HepG2 (cell line): ENCODE measurements around the gene MYO5A. TPM values are rescaled to one million over a fixed set of nuclear protein-coding genes. Genes with fewer than 3 reads are reported as not detected.
A peak's percentile ranks its signal among the peaks of the same experiment; 100 is the strongest.

Experiments used
- DPF2 ChIP-seq: sonication (generic); formaldehyde crosslinking; IDR thresholded peaks from 2 replicates; pipeline ENCODE4 v1.4.0; 2020; ENCODE audit warnings: mild to moderate bottlenecking, low read depth, missing genetic modification reagents, borderline replicate concordance
- GRHL1 ChIP-seq: sonication (generic); formaldehyde crosslinking; conservative IDR thresholded peaks from 2 replicates; pipeline ENCODE4 v1.8.0; 2022; ENCODE audit warnings: missing genetic modification reagents
- HNRNPH1 ChIP-seq: fragments of 200-400 bp; formaldehyde crosslinking; optimal IDR thresholded peaks from 2 replicates; pipeline ENCODE3; 2017; ENCODE audit warnings: mild to moderate bottlenecking, low read depth, low read length
- KLF12 ChIP-seq: sonication (generic); formaldehyde crosslinking; IDR thresholded peaks from 2 replicates; pipeline ENCODE4 v1.4.0; 2020; ENCODE audit warnings: missing genetic modification reagents, borderline replicate concordance
- MAZ ChIP-seq, 2 experiments: sonication (generic) in 1 of 2; formaldehyde crosslinking in 1 of 2; IDR thresholded peaks; 2 replicates each; pipeline versions ENCODE4 v1.5.0 to v1.6.1; 2012 to 2020; ENCODE audit warnings: low read depth in 2 of 2, mild to moderate bottlenecking in 2 of 2, borderline replicate concordance in 1 of 2, improper control_type of control experiment in 1 of 2, low read length in 1 of 2, missing genetic modification reagents in 1 of 2, moderate library complexity in 1 of 2
- PITX1 ChIP-seq: sonication (generic); formaldehyde crosslinking; IDR thresholded peaks from 2 replicates; pipeline ENCODE4 v1.5.1; 2020; ENCODE audit warnings: mild to moderate bottlenecking, missing genetic modification reagents
- SIN3A ChIP-seq: IDR thresholded peaks from 2 replicates; pipeline ENCODE4 v1.6.1; 2011; ENCODE audit warnings: low read depth, mild to moderate bottlenecking, control low read depth, low read length, borderline replicate concordance
- SMYD3 ChIP-seq: sonication (generic); formaldehyde crosslinking; IDR thresholded peaks from 2 replicates; pipeline ENCODE4 v1.8.1; 2023; ENCODE audit warnings: mild to moderate bottlenecking, missing genetic modification reagents
- YEATS2 ChIP-seq: sonication (generic); formaldehyde crosslinking; IDR thresholded peaks from 2 replicates; pipeline ENCODE4 v1.4.0; 2020; ENCODE audit warnings: missing genetic modification reagents, borderline replicate concordance
- ZNF232 ChIP-seq: sonication (generic); formaldehyde crosslinking; IDR thresholded peaks from 2 replicates; pipeline ENCODE4 v1.4.0; 2020; ENCODE audit warnings: missing genetic modification reagents, borderline replicate concordance
- ZNF260 ChIP-seq: sonication (generic); formaldehyde crosslinking; IDR thresholded peaks from 2 replicates; pipeline ENCODE4 v1.4.0; 2020; ENCODE audit warnings: missing genetic modification reagents, low read depth, mild to moderate bottlenecking, borderline replicate concordance
- ZNF264 ChIP-seq: sonication (generic); formaldehyde crosslinking; IDR thresholded peaks from 2 replicates; pipeline ENCODE4 v1.4.0; 2020; ENCODE audit warnings: missing genetic modification reagents
- ZNF790 ChIP-seq: sonication (generic); formaldehyde crosslinking; IDR thresholded peaks from 2 replicates; pipeline ENCODE4 v1.8.0; 2022; ENCODE audit warnings: missing genetic modification reagents, mild to moderate bottlenecking, borderline replicate concordance
- ZSCAN20 ChIP-seq: sonication (generic); formaldehyde crosslinking; IDR thresholded peaks from 2 replicates; pipeline ENCODE4 v1.4.0; 2020; ENCODE audit warnings: missing genetic modification reagents, mild to moderate bottlenecking, borderline replicate concordance
- ZSCAN21 ChIP-seq: sonication (generic); formaldehyde crosslinking; IDR thresholded peaks from 2 replicates; pipeline ENCODE4 v1.8.0; 2022; ENCODE audit warnings: mild to moderate bottlenecking, missing genetic modification reagents, moderate library complexity, borderline replicate concordance
- polyA plus RNA-seq, 8 experiments: library from polyadenylated mRNA; depleted of rRNA in 3 of 8; stranded (reverse) in 7 of 8; unstranded in 1 of 8; fragments of >200 nt; fragmentation: Illumina TruSeq in 4 of 8; extraction: Trizol in 4 of 8; gene quantifications; 2 replicates each; pipeline versions ENCODE4 v1.2.1 to v1.2.3, GENCODE V29; 2011 to 2016; ENCODE audit warnings: low read depth in 4 of 8, missing spikeins in 1 of 8, mixed read lengths in 1 of 8; ENCODE audit not compliant: insufficient read depth in 1 of 8
- total RNA-seq, 5 experiments: library from RNA; depleted of rRNA; stranded (reverse); fragments of >200 nt; fragmentation: Illumina TruSeq; extraction: Trizol; gene quantifications; 2 replicates each; pipeline ENCODE4 v1.2.3, GENCODE V29; 2016; ENCODE audit warnings: low read depth in 1 of 5
- TF ChIP-seq, protein P1 (sequence below): sonication (generic); formaldehyde crosslinking; IDR thresholded peaks from 2 replicates; pipeline ENCODE4 v1.5.1; 2020; ENCODE audit warnings: mild to moderate bottlenecking, missing genetic modification reagents, moderate library complexity
- TF ChIP-seq, protein P2 (sequence below): sonication (generic); formaldehyde crosslinking; conservative IDR thresholded peaks from 2 replicates; pipeline ENCODE4 v1.4.0; 2020; ENCODE audit warnings: missing genetic modification reagents
- TF ChIP-seq, protein P3 (sequence below): sonication (generic); formaldehyde crosslinking; IDR thresholded peaks from 2 replicates; pipeline ENCODE4 v1.9.0; 2021; ENCODE audit warnings: missing genetic modification reagents, mild to moderate bottlenecking, borderline replicate concordance

The MYO5A gene
- total and polyA plus RNA-seq, 2 of the 13 experiments (the other 11 are each of a cell fraction or from before 2014, with no cell fraction given): 2.8 to 4.8 TPM

- TF ChIP-seq PITX1 (CRISPR knock-in tag): peak; percentile 51; the same call in 1 of the 2 replicates
- peak; percentile 83 for TF ChIP-seq KLF12 (CRISPR knock-in tag)
- TF ChIP-seq SIN3A: peak; percentile 57; the same call in 1 of the 2 replicates
- peak; percentile 90; the same call in 1 of the 2 replicates for TF ChIP-seq ZNF264 (CRISPR knock-in tag)
- TF ChIP-seq GRHL1 (CRISPR knock-in tag): no peak
- TF ChIP-seq DPF2: no peak
- TF ChIP-seq, protein P1, sequence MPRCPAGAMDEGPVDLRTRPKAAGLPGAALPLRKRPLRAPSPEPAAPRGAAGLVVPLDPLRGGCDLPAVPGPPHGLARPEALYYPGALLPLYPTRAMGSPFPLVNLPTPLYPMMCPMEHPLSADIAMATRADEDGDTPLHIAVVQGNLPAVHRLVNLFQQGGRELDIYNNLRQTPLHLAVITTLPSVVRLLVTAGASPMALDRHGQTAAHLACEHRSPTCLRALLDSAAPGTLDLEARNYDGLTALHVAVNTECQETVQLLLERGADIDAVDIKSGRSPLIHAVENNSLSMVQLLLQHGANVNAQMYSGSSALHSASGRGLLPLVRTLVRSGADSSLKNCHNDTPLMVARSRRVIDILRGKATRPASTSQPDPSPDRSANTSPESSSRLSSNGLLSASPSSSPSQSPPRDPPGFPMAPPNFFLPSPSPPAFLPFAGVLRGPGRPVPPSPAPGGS (CRISPR knock-in tag): peak; percentile 80; the same call in 1 of the 2 replicates
- TF ChIP-seq YEATS2 (CRISPR knock-in tag): peak; percentile 83
- no peak for TF ChIP-seq ZNF260
- TF ChIP-seq ZNF790 (CRISPR knock-in tag): peak; percentile 79; the same call in 1 of the 2 replicates
- peak; percentile 93 for TF ChIP-seq MAZ (IDR thresholded peaks at IDR 0.05; ENCODE audit: borderline replicate concordance, low read depth, low read length)
- peak; percentile 96 for TF ChIP-seq MAZ (CRISPR knock-in tag; IDR thresholded peaks at IDR 0.05; ENCODE audit: low read depth)
- TF ChIP-seq, protein P2, sequence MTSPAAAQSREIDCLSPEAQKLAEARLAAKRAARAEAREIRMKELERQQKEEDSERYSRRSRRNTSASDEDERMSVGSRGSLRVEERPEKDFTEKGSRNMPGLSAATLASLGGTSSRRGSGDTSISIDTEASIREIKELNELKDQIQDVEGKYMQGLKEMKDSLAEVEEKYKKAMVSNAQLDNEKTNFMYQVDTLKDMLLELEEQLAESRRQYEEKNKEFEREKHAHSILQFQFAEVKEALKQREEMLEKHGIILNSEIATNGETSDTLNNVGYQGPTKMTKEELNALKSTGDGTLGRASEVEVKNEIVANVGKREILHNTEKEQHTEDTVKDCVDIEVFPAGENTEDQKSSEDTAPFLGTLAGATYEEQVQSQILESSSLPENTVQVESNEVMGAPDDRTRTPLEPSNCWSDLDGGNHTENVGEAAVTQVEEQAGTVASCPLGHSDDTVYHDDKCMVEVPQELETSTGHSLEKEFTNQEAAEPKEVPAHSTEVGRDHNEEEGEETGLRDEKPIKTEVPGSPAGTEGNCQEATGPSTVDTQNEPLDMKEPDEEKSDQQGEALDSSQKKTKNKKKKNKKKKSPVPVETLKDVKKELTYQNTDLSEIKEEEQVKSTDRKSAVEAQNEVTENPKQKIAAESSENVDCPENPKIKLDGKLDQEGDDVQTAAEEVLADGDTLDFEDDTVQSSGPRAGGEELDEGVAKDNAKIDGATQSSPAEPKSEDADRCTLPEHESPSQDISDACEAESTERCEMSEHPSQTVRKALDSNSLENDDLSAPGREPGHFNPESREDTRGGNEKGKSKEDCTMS (CRISPR knock-in tag): no peak
- peak; percentile 81; the same call in 1 of the 2 replicates for TF ChIP-seq ZSCAN21 (CRISPR knock-in tag)
- TF ChIP-seq, protein P3, sequence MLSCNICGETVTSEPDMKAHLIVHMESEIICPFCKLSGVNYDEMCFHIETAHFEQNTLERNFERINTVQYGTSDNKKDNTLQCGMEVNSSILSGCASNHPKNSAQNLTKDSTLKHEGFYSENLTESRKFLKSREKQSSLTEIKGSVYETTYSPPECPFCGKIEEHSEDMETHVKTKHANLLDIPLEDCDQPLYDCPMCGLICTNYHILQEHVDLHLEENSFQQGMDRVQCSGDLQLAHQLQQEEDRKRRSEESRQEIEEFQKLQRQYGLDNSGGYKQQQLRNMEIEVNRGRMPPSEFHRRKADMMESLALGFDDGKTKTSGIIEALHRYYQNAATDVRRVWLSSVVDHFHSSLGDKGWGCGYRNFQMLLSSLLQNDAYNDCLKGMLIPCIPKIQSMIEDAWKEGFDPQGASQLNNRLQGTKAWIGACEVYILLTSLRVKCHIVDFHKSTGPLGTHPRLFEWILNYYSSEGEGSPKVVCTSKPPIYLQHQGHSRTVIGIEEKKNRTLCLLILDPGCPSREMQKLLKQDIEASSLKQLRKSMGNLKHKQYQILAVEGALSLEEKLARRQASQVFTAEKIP (CRISPR knock-in tag): no peak
- TF ChIP-seq ZNF232 (CRISPR knock-in tag): peak; percentile 93; the same call in 1 of the 2 replicates
- peak; percentile 86 for TF ChIP-seq ZSCAN20 (CRISPR knock-in tag)
- TF ChIP-seq HNRNPH1: no peak
- peak; percentile 55; the same call in 1 of the 2 replicates for TF ChIP-seq SMYD3 (CRISPR knock-in tag)
Observed at GRCh38 chr15:52568601-52569585, 40.2 kb upstream of the MYO5A start, which contains the start of gene ARPP19 (continued).
